Measurements from ENCODE around the gene PRDM10.

PRDM10 gene

GRCh38 chr11:130003717-130004001 lies 1.0 kb upstream of the PRDM10 start:
- DNase-seq, result no peak

- DNase-seq, result peak; percentile 98 to 100 (median 100)
Measured at GRCh38 chr11:130002846-130003716, 446 bp upstream of the PRDM10 start.

- peak; percentile 56 to 88 (median 78) for DNase-seq
Measured at GRCh38 chr11:130001461-130002351, 929 bp downstream of the PRDM10 start.

GRCh38 chr11:130000552-130001176 lies 2.0 kb downstream of the PRDM10 start:
- DNase-seq, result no peak

- peak in 2 of 3 experiments; percentile 6 to 45 for DNase-seq
Measured at GRCh38 chr11:129999407-129999806, 3.2 kb downstream of the PRDM10 start.

- peak in 1 of 3 experiments; percentile 45 for DNase-seq
Measured at GRCh38 chr11:129998905-129999304, 3.7 kb downstream of the PRDM10 start.

GRCh38 chr11:129998107-129998506 lies 4.5 kb downstream of the PRDM10 start:
- peak; percentile 28 to 80 (median 63) for DNase-seq

- DNase-seq, result no peak
Measured at GRCh38 chr11:129997513-129997912, 5.1 kb downstream of the PRDM10 start.

GRCh38 chr11:129996113-129996870 lies 6.3 kb downstream of the PRDM10 start:
- DNase-seq, result no peak

GRCh38 chr11:129995163-129995562 lies 7.5 kb downstream of the PRDM10 start:
- DNase-seq, result no peak

- peak; percentile 63 to 83 (median 66) for DNase-seq
Measured at GRCh38 chr11:129992161-129992944, 10.3 kb downstream of the PRDM10 start.

GRCh38 chr11:129989149-129989813 lies 13.4 kb downstream of the PRDM10 start:
- no peak for DNase-seq

- DNase-seq, result no peak
Measured at GRCh38 chr11:129987950-129988349, 14.7 kb downstream of the PRDM10 start.

- no peak for DNase-seq
Measured at GRCh38 chr11:129985823-129986222, 16.8 kb downstream of the PRDM10 start.

- DNase-seq, result no peak
Measured at GRCh38 chr11:129980086-129980485, 22.5 kb downstream of the PRDM10 start.

- no peak for DNase-seq
Measured at GRCh38 chr11:129979046-129979605, 23.5 kb downstream of the PRDM10 start.

GRCh38 chr11:129978447-129978846 lies 24.2 kb downstream of the PRDM10 start:
- DNase-seq, result no peak

- DNase-seq, result no peak
Measured at GRCh38 chr11:129976328-129976727, 26.3 kb downstream of the PRDM10 start.

GRCh38 chr11:129975543-129975942 lies 27.1 kb downstream of the PRDM10 start:
- no peak for DNase-seq

- DNase-seq, result no peak
Measured at GRCh38 chr11:129974672-129975071, 28.0 kb downstream of the PRDM10 start.

GRCh38 chr11:129974237-129974636 lies 28.4 kb downstream of the PRDM10 start:
- DNase-seq, result no peak

Measured in NCI-H1417 (cell line).